Stomach (tissue), 4 donors: ENCODE data around the gene HECW1.

ENCODE experiments used
- CTCF ChIP-seq, 7 experiments: fragments of 450-650 bp in 4 of 7; fragments of 200-600 bp in 3 of 7; sonication (generic) in 3 of 7; IDR thresholded peaks; one replicate each; pipeline ENCODE4 v1.5.1; 2016 to 2019; ENCODE audit warnings: antibody characterized with exemption in 7 of 7, control low read depth in 2 of 7, mild to moderate bottlenecking in 1 of 7
- EP300 ChIP-seq: sonication (generic); formaldehyde crosslinking; IDR thresholded peaks from one replicate; pipeline ENCODE4 v1.6.1; 2017; ENCODE audit warnings: antibody characterized with exemption

GRCh38 chr7:43594020-43594419 lies 481.6 kb downstream of the HECW1 start:
- TF ChIP-seq EP300 (no peak), CTCF (IDR thresholded peaks at IDR 0.05) (no peak)
